SU-DHL-6 (cell line): ENCODE measurements around the gene INPP4A.

Experiments used
- EZH2phosphoT487 ChIP-seq: fragments of 200-600 bp; sonication (generic), shearing (Covaris generic); conservative IDR thresholded peaks from 2 replicates; pipeline ENCODE4 v1.6.1; 2018; ENCODE audit warnings: mild to moderate bottlenecking, antibody characterized with exemption, low read length, moderate library complexity, mixed read lengths
- TF ChIP-seq, protein P1 (sequence below): fragments of 200-600 bp; sonication (generic); IDR thresholded peaks from one replicate; pipeline ENCODE4 v1.5.1; 2017; ENCODE audit warnings: antibody characterized with exemption, mild to moderate bottlenecking, low read length, moderate library complexity; ENCODE audit not compliant: insufficient read depth, poor library complexity, severe bottlenecking

DNA sequence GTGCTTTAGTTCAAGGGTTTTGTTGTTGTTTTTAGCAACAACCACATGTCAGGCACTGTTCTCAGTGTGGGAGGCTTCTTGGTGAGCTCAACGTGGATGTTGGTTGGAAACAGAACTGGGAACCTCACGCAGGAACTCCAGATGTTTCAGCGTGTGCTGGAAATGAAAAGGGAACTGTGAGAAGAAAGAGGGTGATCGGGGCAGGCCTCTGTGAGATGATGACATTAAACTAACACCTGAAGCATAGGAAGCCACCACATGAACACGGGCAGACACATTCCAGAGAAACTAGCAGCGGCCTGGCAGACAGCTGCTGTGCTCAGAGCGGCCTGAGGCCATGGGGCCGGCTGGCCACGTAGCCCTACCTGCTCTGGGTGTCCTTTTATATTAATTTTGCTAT lies 97.2 kb downstream of the INPP4A start:
- TF ChIP-seq, protein P1, sequence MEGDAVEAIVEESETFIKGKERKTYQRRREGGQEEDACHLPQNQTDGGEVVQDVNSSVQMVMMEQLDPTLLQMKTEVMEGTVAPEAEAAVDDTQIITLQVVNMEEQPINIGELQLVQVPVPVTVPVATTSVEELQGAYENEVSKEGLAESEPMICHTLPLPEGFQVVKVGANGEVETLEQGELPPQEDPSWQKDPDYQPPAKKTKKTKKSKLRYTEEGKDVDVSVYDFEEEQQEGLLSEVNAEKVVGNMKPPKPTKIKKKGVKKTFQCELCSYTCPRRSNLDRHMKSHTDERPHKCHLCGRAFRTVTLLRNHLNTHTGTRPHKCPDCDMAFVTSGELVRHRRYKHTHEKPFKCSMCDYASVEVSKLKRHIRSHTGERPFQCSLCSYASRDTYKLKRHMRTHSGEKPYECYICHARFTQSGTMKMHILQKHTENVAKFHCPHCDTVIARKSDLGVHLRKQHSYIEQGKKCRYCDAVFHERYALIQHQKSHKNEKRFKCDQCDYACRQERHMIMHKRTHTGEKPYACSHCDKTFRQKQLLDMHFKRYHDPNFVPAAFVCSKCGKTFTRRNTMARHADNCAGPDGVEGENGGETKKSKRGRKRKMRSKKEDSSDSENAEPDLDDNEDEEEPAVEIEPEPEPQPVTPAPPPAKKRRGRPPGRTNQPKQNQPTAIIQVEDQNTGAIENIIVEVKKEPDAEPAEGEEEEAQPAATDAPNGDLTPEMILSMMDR = no peak
- no peak for TF ChIP-seq EZH2phosphoT487
